Activated CD8-positive, alpha-beta memory T cell treated with anti-CD3 and anti-CD28 coated beads for 1 hour (primary cell): Measurements from ENCODE around the gene NDST3.

Experiments
- DNase-seq, 2 donors: peaks; one replicate each; pipeline ENCODE4 v3.0.0-alpha.2; 2020; ENCODE audit warnings: low read depth in 1 of 2; ENCODE audit errors: extremely low read depth in 1 of 2

Gene NDST3

GRCh38 chr4:118173126-118173525 is 138.8 kb downstream of the NDST3 start:
- no peak for DNase-seq

DNA sequence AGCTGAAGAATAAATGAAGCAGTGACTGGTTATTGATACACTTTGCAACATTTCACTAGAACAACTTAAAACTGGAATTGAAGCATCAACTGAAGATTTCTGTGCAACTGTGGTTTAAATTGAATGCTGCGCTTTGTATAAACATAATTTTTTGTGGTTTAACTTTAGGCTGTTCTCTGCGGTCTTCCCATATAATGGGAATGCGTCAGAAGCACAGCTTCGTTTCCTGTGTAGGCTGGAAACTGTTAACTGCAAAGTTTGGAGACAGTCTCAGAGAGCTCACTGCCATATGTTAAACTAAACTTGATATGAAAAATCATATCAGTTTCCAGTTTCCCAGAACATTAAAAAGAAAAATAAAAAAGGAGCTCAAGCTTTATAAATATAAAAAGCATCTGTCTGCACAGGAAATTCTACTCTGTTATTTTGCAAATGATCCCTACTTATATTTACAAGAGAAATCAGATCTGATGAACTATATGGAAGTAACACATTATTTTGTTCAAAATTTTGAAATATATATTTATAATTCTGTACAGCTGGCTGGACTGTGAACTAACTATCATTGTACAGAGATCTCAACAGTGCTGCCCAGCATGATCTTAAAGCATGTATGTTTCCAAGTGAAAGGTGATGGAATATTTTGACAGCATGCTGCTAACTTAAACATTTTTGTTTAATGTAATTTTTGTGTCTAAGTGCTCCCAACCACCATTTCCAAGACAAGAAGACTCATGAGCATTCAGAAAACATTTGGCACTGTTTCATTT is 139.9 kb downstream of the NDST3 start:
- DNase-seq, result no peak

DNA sequence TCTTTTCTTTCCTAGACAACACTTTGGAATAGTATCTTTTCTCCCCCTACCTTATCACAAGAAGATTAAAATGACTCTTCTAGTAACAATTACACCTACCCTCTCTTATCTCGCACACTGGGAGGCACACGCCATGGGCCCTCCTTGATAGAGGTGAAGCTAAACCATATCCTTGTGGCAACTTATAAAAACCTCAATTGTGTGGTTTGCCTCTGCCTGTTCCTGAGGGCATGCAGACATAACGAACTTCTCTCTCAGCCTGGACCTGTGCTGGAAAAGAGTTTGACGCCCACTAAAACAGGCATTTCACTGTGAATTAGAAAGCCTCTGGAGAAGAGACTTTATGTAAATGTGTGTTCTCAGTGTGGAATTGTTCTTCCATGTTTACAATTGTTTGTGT is 141.2 kb downstream of the NDST3 start:
- no peak for DNase-seq

DNA sequence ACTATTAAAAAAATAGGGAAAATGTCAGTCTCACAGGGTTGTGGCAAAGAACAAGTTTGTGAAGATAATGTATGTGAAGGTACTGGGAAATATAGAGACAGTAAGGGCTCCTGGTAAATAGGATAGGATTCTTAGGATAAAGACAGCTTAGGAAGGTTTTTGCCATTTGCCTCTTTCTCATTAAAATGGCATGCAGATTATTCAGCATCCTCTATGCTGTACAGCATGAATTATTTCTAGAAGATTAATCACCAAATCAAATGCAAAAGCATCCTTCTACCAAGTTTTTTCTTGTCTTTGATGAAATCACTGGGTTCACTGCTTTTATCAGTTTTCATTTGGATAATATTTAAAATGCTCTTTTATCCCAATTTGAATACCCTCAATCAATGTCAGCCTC is 142.8 kb downstream of the NDST3 start:
- DNase-seq, result no peak

GRCh38 chr4:118180776-118181175 is 146.5 kb downstream of the NDST3 start:
- no peak for DNase-seq

DNA sequence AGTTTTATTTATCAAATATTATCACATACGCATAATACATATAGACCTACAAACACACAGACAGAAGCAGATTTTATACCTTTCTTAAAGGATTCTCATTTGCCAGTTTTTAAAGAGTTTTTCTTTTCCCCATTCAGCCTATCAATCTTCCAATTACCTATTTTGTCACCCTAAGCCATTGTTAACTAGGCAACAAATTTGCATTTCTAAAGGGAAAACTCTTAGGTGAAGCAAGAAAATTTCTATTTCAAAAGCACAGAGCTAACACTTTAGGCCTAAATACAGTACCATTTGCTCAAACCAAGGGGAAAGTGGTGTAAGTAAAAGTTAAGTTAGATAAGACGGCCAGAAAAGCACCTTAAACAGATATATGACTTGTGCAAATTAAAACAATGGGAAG is 156.6 kb downstream of the NDST3 start:
- no peak for DNase-seq

DNA sequence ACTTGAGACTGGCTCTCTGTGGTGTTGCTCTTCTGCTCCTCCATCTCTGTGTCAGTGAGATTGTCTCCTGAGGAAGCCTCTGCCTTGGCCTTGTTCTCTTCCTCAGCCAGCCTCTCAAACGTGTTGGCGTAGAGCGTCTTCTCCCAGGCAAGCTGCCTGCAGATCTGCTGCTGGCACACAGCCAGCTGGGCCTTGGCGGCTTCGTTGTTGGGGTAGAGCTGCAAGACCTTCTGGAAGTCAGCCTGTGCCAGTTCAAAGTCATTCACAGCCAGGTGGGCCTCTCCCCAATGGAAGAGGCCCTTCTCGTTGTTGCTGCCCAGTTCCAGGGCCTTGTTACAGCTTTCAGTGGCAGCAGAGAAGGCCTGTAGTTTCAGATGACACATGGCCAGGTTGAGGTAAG is 159.1 kb downstream of the NDST3 start:
- no peak for DNase-seq

GRCh38 chr4:118206627-118207026 is 172.3 kb downstream of the NDST3 start:
- DNase-seq, result no peak

- no peak for DNase-seq
These were observed 178.8 kb downstream of the NDST3 start for GRCh38 chr4:118213101-118213500.

DNA sequence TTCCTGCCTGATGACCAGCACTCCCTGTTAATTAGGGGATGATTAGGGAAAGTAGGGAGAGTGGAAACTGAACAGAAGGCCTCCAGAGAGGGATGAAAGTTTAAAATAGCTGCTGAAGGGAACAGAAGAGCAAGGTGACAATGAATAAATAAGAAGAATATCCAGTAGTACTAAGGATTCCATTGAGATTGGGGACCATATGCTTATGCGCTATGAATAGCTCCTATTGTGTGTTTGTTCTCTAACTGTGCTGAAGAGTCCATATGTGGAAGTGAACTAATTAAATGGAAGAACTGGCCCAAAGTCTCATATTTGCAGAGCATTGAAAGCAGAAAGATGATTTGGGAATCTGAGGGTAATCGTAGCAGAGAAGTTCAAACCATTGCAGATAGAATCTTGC is 181.5 kb downstream of the NDST3 start:
- no peak for DNase-seq

GRCh38 chr4:118221227-118221800 is 187.0 kb downstream of the NDST3 start:
- no peak for DNase-seq

DNA sequence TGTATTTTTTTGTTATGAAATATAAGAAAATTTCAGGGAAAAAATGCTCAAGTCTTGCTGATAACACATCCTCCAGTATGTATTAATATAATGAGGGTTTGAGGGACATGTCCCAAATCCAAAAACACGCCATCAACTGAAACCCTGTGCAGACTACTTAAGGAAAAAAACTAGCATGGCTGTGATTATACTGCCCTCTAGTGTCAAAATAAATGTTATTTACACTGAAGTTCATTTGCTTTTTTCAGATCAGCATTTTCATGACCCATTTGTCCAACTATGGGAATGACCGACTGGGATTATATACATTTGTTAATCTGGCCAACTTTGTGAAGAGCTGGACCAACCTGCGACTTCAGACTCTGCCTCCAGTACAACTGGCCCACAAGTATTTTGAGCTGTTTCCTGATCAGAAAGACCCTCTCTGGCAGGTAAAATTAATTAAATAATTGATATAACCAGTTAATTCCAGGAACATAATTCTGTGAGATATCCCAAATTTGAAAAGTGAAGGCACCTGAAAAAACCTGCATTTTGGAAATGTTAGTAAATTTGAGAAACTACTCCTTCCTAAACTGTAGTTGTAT is 190.1 kb downstream of the NDST3 start:
- no peak for DNase-seq

GRCh38 chr4:118225511-118225910 is 191.2 kb downstream of the NDST3 start:
- no peak for DNase-seq

- no peak for DNase-seq
These were observed 192.2 kb downstream of the NDST3 start for GRCh38 chr4:118226311-118227010.

GRCh38 chr4:118235566-118236120 is 201.4 kb downstream of the NDST3 start:
- no peak for DNase-seq

DNA sequence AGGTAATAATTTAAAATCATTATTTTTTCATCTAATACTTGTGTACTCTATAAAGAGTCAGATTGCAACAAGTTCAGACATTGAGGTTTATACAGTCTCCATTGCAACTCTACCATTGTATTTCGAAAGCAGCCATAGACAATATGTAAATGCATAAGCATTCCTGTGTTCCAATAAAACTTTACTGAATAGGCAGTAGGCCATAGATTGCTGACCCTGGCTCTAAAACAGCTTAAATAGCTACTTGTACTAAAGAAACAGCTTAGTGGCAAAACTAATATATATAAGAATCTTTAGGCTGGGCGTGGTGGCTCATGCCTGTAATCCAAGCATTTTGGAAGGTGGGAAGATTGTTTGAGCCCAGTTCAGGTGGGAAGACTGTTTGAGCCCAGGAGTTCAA is 203.2 kb downstream of the NDST3 start:
- DNase-seq, result no peak

DNA sequence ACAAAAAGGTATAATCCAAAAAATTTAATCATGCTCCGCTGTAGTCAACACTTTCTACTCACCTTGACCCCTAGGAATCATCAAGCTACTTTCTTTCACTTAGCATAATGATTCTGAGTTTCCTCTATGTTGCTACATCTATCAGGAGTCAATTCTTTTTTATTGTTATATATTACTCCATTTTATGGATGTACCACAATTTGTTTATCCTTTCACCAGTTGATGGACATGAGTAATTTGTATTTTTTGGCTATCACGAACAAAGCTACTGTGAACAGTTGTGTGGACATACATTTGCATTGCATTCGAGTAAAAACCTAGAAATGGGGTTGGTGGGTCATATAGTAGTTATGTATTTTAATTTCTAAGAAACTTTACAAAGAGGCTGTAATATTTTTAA is 215.6 kb downstream of the NDST3 start:
- no peak for DNase-seq

- no peak for DNase-seq
These were observed 220.1 kb downstream of the NDST3 start for GRCh38 chr4:118254368-118254767.

GRCh38 chr4:118259111-118259510 is 224.8 kb downstream of the NDST3 start:
- no peak for DNase-seq

DNA sequence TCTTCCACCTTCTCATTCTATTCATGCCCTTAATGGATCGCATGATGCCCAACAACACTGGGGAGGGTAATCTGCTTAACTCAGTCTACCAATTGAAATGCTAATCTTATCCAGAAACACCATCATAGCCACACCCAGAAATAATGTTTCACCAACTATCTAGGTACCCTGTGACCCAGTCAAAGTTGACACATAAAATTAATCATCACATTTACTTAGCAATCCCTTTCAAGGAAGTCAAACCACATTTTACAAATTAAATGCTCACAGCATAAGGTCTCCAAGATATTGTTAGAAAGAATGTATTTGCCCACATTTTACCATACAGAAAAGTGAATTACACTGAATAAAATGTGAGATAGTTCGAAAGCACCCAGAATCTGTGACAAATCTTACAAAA is 226.0 kb downstream of the NDST3 start:
- DNase-seq, result no peak

DNA sequence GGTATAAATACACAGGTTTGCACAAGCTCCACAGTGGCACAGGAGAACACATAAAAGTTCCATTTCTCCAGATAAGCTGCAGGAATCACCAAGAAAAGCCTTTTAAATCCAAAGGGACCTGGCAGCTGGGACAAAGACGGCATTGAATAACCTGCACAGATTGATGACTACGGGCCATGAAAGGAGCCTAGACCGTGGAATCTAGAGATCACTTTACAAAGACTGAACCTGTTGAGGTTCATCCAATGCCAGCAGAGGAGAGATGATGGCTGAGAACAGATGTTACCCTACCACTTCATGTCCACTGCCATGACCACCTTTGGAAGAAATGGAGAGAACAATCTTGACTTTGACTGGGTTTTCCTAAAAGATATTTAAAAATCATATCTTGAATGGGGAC is 229.8 kb downstream of the NDST3 start:
- DNase-seq, result no peak
